ENCODE measurements around the gene ZCCHC7.
"Not testable (repeated sequence)": the region's sequence is repeated elsewhere in the genome, so short reads cannot be mapped to it uniquely, and the experiment has no call there.

ZCCHC7 gene

DNA sequence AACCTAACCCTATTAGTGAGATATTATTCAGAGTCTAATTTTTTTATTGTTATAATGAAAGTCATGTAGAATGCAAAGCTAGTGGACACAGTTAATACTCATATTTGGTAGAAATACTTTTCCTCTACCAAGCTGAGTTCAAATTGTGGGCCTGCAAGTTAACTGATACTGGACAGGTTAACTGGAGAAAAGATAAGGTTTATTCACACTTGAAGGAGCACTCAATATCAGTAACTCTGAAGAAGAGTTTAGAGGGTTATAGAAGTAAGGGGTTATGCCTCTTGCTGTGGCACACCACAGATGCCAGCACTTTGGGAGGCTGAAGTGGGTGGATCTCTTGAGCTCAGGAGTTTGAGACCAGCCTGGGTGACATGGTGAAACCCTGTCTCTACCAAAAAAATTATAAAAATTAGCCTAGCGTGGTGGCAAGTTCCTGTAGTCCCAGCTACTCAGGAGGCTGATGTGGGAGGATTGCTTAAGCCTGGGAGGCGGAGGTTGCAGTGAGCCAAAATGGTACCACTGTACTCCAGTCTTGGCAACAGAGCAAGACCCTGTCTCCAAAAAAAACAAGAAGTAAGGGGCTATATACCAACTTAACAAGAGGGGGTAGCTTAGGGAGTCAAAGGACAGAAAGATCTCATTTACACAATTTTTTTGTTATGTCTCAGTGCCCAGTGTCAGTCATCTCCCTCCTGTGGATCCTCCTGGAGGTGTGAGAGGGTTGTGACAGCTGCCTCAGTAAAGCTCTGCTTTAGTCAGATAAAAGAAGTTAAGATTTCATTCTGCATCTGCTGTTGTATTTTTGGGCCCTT lies 180.9 kb downstream of the ZCCHC7 start:
- no peak for DNase-seq

DNA sequence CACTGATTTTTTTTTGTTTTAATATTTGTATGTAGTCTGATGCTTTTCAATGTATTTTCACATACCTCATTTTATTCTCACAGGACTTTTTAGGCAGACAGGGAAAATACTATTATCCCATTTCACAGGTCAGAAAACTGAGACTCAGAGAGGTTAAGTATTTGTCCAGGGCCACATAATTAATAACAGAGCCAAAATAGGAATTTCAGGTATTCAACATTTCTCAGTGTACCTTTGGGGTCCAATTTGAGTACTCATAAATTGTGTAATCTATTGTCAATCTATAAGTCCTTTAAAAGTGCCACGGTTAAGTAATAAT lies 181.4 kb downstream of the ZCCHC7 start:
- DNase-seq = no peak

DNA sequence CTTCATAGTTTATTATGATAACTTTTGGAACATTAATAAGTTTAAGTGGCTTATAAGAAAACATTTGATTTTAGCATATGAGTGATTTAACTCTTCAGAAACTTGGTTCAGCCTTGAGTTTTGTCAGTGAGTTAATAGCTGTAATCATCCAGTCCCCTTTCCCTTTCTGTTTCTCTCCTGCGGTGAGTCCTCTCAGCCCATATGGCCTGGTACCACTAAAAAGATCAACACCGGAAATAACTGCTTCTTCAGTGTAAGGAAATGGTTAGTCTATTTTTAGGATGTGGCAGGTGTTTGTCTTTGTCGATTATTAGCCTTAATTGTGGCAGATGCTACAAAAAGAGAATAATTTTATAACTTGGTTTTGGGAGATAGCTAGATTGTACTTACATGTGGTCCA lies 181.9 kb downstream of the ZCCHC7 start:
- peak in 3 of 6 experiments; percentile 48 to 62 (median 48) for DNase-seq

DNA sequence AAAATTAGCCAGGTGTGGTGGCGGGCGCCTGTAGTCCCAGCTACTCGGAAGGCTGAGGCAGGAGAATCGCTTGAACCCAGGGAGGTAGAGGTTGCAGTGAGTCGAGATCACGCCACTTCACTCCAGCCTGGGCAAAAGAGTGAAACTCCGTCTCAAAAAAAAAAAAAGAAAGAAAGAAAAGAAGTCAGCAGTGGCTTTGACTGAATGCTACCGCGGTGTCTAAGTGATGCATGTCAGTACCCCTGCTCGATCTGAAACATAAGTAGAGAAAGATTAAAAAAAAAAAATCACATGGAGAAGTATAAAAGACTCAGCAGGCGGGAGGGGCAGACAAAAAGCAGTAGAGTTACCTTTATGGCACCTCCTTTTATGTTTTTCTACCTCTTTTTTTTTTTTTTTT lies 182.9 kb downstream of the ZCCHC7 start:
- not testable (repeated sequence) for DNase-seq

- peak in 2 of 6 experiments; percentile 6 to 19 for DNase-seq
Observed at GRCh38 chr9:37309136-37309535, 188.8 kb downstream of the ZCCHC7 start.

DNA sequence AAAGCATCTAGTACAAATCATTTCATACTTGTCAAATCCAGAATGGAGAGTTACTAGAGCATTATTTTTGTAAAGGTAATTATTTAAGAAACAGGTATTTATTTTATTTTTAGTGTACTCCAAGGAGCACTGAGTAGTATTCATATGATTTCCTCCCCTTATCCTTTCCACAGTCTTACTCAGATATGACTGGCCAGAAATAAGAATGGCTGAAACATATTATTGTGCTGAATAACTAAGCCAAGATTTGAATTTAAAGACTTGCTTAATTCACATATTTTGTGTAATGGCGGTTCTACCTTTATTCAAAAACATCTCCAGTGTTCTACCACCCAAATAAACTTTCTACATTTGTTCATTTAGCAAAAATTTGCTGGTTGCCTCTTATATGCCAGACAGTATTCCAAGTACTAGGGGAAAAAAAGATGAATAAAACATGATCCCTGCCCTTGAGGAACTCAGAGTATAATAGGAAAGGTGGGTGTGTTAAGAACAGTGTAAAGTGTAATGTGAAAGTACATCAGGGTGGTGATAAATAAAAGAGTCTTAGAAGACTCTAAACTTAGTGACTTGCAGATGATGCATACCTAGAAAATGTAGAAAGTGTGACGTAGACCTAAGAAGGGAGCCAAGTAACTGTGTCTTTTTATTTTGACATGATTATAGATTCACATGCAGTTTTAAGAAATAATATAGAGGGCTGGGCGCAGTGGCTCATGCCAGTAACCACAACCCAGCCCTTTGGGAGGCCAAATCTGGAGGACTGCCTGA lies 191.7 kb downstream of the ZCCHC7 start:
- no peak for DNase-seq

GRCh38 chr9:37324261-37324683 lies 203.9 kb downstream of the ZCCHC7 start:
- DNase-seq = no peak

GRCh38 chr9:37324691-37325490 lies 204.5 kb downstream of the ZCCHC7 start:
- DNase-seq = no peak

DNA sequence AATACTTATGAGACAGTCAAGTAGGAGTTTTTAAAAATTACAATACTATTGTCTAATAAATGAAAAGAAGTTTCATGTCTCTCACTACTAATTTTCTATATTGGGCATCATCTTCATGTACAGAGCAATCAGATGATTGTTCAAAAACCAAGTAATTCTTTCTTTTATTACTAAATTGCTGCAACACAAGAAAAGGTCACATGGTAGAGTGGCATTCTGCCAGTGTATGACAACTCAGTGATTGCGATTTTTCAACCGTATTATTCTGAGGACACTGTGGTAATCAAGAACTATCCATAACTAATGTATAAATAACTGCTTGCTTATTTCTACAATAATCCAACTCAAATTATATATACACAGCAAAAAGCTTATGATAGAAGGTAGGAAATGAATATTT lies 205.4 kb downstream of the ZCCHC7 start:
- DNase-seq = no peak

DNA sequence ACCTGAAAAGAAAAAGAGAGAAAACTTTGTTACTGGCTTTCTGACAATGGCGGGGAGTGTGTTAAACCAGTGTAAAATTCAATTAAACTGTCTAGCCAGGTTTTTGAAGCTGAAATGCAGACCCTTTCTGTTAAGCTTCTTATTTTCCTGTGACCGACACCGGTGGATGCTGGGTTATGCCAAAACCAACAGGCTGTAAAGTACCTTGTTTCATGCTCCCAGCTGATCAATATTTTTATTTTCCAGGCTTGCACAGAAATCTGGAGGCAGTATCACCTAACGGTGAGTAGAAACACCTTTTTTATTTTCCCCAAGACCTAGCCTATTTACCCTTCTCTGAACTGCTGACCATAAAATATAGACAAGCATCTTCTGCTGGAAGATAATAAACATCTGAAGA lies 207.2 kb downstream of the ZCCHC7 start:
- DNase-seq = no peak

DNA sequence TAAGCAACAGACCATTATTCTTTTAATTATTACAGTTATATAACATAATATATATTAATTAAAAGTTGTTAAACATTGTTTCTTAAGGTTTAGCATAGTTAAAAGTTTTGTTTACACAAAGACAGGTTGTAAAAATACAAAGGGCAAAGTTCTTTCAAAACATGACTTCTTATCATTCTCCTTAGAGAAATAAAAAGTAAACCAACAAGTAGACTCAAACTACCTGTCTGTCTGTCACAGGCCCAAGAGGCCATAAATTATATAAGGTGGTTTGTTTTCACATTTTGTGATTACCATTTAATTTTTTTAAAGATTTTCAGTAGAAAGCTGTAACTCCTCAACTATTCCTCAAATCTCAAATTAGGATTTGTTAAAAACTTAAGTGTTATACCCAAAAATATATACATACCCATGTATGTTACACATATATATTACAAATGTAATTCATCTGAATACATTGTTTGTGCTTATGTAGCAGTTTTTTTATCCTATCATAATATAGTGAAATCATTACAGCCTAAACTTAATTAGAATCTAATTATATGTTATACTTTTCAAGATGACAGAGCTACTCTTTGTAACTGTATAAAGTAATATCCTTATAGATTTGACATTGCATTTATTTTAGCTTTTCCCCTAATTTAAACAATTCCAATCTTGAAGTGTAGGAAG lies 208.3 kb downstream of the ZCCHC7 start:
- DNase-seq = no peak

DNA sequence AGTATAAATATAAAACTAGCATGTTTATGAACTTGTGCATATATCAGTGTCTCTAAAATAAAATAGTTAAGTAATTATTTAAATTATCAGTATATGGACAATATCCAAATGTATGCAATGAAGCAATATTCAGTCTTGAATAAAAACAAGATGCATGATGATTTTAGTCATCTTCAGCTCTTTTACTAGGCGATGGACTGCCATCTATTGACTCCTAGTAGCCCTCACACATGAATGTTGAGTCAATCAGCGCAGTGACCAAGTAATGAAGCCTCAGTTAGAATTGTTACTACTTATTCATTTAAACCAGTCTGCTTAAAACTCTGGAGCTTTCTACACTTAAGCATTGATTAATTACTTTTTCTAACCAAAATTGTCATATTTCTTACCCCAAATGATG lies 209.2 kb downstream of the ZCCHC7 start:
- DNase-seq = peak in 1 of 6 experiments; percentile 5

DNA sequence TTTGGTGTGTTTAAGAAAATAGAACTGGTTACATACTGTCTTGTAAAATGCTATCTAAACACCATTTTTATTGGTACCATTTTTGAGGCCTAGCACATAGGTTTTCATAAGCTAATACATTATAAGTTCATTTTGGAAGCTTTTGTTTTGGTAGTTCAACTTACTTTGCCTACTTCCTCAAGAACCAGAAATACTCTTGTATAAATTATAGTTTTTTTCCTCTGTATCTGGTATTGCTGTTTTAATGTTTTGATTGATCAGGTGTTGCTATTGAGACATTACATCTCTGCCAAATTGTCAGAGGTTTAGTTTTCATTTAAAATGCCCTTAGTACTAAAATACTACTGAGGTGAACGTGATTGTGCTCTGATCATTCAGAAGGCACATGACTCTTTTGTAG lies 211.5 kb downstream of the ZCCHC7 start:
- DNase-seq = no peak

GRCh38 chr9:37332578-37332977 lies 212.2 kb downstream of the ZCCHC7 start:
- no peak for DNase-seq

GRCh38 chr9:37333288-37333687 lies 212.9 kb downstream of the ZCCHC7 start:
- DNase-seq = no peak

- no peak for DNase-seq
Observed at GRCh38 chr9:37335238-37335637, 214.9 kb downstream of the ZCCHC7 start.

- DNase-seq = no peak
Observed at GRCh38 chr9:37336150-37336549, 215.8 kb downstream of the ZCCHC7 start.

DNA sequence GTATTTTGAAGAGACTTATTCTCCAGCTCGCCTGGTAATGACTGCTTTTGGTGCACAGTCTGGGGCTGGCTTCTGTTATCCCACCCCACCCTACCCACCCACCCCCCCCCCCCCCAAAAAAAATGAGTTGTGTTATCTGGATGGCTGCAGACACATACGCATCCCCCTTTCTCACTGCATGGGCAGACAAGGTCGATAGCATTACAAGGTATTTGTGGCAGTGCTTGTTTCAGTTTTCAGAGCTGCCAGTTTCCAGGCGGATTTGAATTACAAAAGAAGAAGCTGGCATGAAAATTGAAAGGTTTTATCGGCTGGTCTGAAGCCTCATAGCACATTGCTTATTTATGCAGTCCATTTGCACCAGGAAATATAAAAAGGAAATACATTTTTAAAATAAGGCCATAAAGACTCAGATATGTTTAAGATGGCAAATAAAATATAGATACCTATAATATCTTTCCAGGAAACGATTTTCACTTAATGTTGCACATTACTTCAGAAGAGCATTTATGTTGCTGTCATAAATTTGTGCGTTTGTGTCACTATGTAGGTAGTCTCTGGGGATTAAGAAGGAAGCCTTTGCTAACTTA lies 217.0 kb downstream of the ZCCHC7 start:
- no peak for DNase-seq

DNA sequence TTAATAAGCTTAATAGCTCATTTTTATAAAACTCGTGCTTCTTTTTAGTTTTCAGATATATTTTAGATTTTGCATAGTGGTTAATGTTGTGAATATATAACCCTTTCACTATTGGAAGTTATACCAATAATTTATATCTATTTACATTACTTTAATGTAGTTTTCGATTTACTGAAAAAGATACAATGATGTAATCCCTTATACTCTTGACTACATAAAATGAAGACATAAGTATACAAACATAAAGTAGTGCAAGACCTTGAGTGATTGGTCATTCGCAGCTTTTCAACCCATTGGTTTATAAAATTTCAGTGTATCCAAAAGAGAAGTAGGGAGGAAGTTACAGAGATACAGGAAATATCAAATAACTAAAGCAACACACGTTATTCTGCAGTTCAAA lies 217.8 kb downstream of the ZCCHC7 start:
- no peak for DNase-seq

- DNase-seq = no peak
Observed at GRCh38 chr9:37339923-37340322, 219.5 kb downstream of the ZCCHC7 start.

- DNase-seq = no peak
Observed at GRCh38 chr9:37340961-37341360, 220.6 kb downstream of the ZCCHC7 start.

DNA sequence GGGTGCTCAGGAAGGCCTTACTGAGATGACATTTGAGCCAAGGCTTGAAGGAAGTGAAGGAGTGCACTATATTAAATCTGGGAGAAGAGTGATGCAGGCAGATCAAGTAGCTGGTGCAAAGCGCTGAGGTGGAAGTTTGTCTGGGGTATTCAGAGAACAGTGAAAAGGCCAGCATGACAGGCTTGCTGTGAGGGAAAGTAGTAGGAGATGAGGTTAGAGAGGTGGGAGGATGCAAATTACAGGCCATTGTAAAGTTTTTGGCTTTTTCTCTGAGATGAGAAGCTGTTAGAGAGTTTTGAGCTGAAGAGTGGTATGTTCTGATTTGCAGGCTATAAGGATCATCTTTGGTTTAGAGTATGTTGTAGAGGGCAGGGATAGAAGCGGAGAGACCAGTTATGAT lies 221.3 kb downstream of the ZCCHC7 start:
- no peak for DNase-seq

- no peak for DNase-seq
Observed at GRCh38 chr9:37342493-37342892, 222.1 kb downstream of the ZCCHC7 start.

Data from stimulated activated naive CD4-positive, alpha-beta T cell (primary cell).